Body of pancreas (tissue), 4 donors: ENCODE data around the gene METTL25B.
A peak's percentile ranks its signal among the peaks of the same experiment; 100 is the strongest.

Experiments
- POLR2A ChIP-seq, 3 donors: fragments of 450-650 bp; IDR thresholded peaks; one replicate each; pipeline ENCODE4 v1.6.1; 2016; ENCODE audit warnings: antibody characterized with exemption in 3 of 3, mild to moderate bottlenecking in 2 of 3
- TF ChIP-seq, protein P1 (sequence below), 7 experiments: fragments of 450-650 bp in 4 of 7; fragments of 200-600 bp in 3 of 7; sonication (generic) in 3 of 7; IDR thresholded peaks; one replicate each; pipeline ENCODE4 v1.5.1; 2016 to 2019; ENCODE audit warnings: antibody characterized with exemption in 7 of 7

DNA sequence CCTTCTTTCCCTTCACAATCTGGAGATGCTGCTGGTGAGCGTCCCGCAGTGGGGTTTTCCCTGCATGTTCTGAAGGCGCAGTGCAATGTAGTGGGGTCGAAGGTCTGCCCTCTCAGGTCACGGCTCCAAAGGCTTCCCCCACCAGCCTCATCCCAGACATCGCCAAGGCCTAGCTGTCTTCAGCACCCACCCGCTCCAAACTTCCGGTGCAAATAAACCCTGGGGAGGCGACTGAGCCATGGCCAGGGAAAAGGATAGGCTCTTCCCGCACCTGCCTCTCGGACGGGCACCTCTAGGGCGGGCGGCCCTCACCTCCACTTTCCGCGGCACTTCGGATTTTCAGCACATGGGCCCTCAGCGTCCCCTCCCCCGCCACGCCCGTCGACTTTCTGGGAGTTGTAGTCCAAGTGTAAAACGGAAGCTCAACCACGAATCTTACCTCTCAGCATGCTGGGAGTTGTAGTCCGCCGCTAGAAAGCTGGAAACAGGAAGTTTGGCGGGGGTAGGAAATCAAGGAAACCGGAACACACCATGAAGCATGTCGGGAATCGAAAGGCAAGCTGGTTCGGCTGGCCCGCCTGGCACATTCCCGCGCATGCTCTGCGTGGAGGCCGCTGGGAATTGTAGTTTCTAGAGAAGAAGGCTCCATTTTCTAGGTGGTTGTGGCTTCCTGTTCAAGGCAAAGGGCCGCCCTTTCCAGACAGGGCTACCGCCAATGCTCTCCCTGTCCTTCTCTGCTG is 12.6 kb downstream of the METTL25B start, which contains the start of gene MRPL24:
- TF ChIP-seq POLR2A (IDR thresholded peaks at IDR 0.05): peak in 2 of 3 donors; percentile 70 to 77
- TF ChIP-seq, protein P1, sequence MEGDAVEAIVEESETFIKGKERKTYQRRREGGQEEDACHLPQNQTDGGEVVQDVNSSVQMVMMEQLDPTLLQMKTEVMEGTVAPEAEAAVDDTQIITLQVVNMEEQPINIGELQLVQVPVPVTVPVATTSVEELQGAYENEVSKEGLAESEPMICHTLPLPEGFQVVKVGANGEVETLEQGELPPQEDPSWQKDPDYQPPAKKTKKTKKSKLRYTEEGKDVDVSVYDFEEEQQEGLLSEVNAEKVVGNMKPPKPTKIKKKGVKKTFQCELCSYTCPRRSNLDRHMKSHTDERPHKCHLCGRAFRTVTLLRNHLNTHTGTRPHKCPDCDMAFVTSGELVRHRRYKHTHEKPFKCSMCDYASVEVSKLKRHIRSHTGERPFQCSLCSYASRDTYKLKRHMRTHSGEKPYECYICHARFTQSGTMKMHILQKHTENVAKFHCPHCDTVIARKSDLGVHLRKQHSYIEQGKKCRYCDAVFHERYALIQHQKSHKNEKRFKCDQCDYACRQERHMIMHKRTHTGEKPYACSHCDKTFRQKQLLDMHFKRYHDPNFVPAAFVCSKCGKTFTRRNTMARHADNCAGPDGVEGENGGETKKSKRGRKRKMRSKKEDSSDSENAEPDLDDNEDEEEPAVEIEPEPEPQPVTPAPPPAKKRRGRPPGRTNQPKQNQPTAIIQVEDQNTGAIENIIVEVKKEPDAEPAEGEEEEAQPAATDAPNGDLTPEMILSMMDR (IDR thresholded peaks at IDR 0.05): no peak
